GM12875 (cell line): ENCODE results near the gene CIBAR2.

ENCODE experiments used
- H3K4me3 ChIP-seq: one replicate; pipeline ENCODE4 v1.5.1; 2011; ENCODE audit warnings: low read depth, low read length, control low read depth
- CTCF ChIP-seq: IDR thresholded peaks from 2 replicates; pipeline ENCODE4 v1.5.1; 2011; ENCODE audit warnings: low read depth, mild to moderate bottlenecking, control low read depth, inconsistent platforms, low read length, moderate library complexity, borderline replicate concordance; ENCODE audit not compliant: insufficient read depth

Gene CIBAR2

GRCh38 chr16:85069171-85069570, 43.1 kb downstream of the CIBAR2 start:
- H3K4me3 ChIP-seq: no peak overlapping the region
- TF ChIP-seq CTCF: no peak

- TF ChIP-seq CTCF: no peak
- H3K4me3 ChIP-seq: no peak overlapping the region
These were observed 43.5 kb downstream of the CIBAR2 start for GRCh38 chr16:85068746-85069145.

GRCh38 chr16:85067426-85067825, 44.8 kb downstream of the CIBAR2 start:
- H3K4me3 ChIP-seq: no peak overlapping the region
- TF ChIP-seq CTCF: no peak

GRCh38 chr16:85067024-85067423, 45.2 kb downstream of the CIBAR2 start:
- no peak for TF ChIP-seq CTCF
- no peak overlapping the region for H3K4me3 ChIP-seq

GRCh38 chr16:85066346-85066885, 45.9 kb downstream of the CIBAR2 start:
- no peak for TF ChIP-seq CTCF
- H3K4me3 ChIP-seq: no peak overlapping the region

- TF ChIP-seq CTCF: no peak
These were observed 47.2 kb downstream of the CIBAR2 start for GRCh38 chr16:85065099-85065498.

GRCh38 chr16:85064186-85064585, 48.1 kb downstream of the CIBAR2 start:
- H3K4me3 ChIP-seq: no peak overlapping the region
- TF ChIP-seq CTCF: no peak

More at GRCh38 chr16:85065099-85065498, 47.2 kb downstream of the CIBAR2 start:
- H3K4me3 ChIP-seq: no peak overlapping the region
